ENCODE results near the gene IFITM10.

The IFITM10 gene

DNA sequence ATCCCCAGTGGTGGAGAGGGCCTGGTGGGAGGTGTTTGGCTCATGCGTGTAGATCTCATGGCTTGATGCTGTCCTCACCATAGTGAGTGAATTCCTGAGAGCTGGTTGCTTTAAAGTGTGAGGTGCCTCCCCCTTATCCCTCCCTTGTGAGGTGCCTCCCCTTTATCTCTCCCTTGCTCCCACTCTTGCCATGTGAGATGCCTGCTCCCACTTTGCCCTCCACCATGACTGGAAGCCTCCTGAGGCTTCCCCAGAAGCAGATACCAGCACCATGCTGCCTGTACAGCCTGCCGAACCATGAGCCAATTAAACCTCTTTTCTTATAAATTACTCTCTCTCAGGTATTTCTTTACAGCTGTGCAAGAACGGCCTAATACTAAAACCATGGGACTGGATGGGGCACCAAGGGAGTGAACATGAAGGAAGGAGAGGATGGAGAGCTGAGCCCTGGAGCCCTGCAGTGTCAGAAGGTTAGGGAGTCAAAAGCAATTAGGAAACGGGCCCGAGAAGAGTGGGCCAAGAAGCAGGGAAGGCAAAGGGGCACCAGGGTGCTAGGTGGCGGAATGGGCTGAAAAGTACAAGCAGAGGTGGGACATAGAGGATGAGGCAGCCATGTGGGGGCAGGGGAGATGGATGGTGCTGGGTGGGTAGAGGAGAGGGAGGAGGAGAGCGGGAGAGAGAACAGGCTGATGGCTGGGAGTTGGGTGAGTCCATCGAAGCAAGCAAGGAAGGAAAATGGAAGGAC, 9.4 kb downstream of the IFITM10 start:
- no peak for DNase-seq (ENCODE audit: low read depth)
- no peak overlapping the region for H3K4me3 ChIP-seq (ENCODE audit: low read depth, low read length)
- TF ChIP-seq, protein P1, sequence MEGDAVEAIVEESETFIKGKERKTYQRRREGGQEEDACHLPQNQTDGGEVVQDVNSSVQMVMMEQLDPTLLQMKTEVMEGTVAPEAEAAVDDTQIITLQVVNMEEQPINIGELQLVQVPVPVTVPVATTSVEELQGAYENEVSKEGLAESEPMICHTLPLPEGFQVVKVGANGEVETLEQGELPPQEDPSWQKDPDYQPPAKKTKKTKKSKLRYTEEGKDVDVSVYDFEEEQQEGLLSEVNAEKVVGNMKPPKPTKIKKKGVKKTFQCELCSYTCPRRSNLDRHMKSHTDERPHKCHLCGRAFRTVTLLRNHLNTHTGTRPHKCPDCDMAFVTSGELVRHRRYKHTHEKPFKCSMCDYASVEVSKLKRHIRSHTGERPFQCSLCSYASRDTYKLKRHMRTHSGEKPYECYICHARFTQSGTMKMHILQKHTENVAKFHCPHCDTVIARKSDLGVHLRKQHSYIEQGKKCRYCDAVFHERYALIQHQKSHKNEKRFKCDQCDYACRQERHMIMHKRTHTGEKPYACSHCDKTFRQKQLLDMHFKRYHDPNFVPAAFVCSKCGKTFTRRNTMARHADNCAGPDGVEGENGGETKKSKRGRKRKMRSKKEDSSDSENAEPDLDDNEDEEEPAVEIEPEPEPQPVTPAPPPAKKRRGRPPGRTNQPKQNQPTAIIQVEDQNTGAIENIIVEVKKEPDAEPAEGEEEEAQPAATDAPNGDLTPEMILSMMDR (IDR thresholded peaks at IDR 0.05; ENCODE audit: insufficient read depth, low read depth, low read length, missing control alignments) = no peak

DNA sequence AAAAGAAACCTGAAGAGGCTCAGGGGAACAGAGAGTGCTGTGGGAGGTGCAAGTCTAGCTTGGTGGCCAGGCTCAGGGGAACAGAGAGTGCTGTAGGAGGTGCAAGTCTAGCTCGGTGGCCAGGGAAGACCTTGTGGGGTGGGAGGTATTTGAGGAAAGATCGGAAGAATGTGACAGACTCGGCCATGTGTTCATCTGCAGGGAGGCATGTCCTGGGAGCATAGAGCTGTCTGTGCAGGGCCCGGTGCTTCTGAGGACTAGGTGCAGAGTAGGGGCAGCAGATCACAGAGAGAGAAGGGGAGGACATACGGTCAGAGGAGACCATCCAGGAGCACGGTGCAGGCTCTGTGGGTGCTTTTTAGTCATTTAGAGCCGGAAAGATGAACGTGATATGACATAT, 10.8 kb downstream of the IFITM10 start:
- DNase-seq (ENCODE audit: low read depth) = no peak
- no peak overlapping the region for H3K4me3 ChIP-seq (ENCODE audit: low read depth, low read length)
- TF ChIP-seq, protein P1 (IDR thresholded peaks at IDR 0.05; ENCODE audit: insufficient read depth, low read depth, low read length, missing control alignments) = no peak

DNA sequence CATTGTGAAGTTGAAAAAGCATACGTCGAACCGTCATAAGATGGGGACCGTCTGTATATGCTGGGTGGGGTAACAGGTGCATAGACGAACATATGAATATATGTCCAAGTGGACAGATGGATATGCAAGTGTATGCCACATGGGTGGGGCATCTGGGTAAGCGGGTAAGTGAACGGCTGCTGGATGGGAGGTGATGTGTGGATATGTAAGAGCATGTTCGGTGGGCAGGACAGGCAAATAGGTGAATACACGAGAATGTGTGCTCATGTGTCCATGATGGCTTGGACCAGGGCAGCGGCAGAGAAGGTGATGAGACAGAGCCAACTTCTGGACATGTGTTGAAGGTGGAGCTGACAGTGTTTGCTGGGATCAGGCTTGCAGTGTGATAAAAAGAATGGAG, 12.0 kb downstream of the IFITM10 start:
- no peak overlapping the region for H3K4me3 ChIP-seq (ENCODE audit: low read depth, low read length)
- TF ChIP-seq, protein P1 (IDR thresholded peaks at IDR 0.05; ENCODE audit: insufficient read depth, low read depth, low read length, missing control alignments) = no peak
- DNase-seq (ENCODE audit: low read depth) = no peak

DNA sequence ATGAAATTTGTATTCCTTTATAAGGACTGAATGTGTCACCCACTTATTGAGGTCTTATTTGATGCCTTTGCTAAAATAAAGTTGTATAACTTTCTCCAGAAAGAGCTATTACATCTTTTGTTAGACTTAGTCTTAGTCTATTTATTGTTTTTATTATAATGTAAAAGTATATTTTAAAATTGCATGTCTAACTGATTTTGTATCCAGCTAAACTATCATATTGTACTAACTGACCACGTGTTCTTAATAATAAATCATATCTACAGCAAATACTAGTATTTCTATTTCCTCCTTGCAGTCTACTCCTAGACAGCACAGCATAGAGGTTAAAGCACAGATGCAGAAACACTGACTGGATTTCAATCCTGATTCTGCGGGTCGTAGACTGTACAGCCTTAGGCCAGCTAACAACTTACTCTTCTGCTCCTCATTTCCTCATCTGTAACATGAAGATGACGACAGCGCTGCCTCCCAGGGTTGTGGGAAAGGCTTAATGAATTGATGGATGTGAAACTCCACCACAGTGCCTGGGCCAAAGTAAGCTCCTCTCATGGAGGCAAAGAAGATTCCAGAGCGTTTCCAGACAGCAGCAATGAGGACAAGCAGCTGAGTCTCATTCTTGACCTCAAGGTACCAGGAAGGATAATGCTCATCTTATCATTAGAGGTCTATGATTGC, 13.2 kb downstream of the IFITM10 start:
- DNase-seq (ENCODE audit: low read depth) = no peak
- H3K4me3 ChIP-seq (ENCODE audit: low read depth, low read length) = no peak overlapping the region
- TF ChIP-seq, protein P1 (IDR thresholded peaks at IDR 0.05; ENCODE audit: insufficient read depth, low read depth, low read length, missing control alignments) = no peak

DNA sequence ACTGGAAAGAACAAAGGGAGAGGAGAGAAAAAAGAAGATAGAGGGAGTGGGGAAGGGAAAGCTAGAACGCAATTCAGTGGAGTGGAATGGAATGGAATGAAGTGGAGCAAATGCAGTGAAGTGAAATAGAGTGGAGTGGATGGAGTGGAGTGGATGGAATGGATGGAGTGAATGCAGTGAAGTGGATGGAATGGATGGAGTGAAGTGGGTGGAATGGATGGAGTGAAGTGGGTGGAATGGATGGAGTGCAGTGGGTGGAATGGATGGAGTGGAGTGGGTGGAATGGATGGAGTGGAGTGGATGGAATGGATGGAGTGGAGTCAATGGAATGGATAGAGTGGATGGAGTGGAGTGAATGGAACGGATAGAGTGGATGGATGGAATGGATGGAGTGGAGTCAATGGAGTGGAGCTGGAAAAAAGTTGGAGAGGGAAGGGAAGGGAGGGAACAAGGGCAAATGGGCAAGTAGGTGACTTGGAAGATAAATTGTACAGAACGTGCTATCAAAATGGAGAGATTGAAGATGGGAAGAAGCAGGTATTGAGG, 13.9 kb downstream of the IFITM10 start:
- TF ChIP-seq, protein P1 (IDR thresholded peaks at IDR 0.05; ENCODE audit: insufficient read depth, low read depth, low read length, missing control alignments) = no peak
- no peak overlapping the region for H3K4me3 ChIP-seq (ENCODE audit: low read depth, low read length)
- no peak for DNase-seq (ENCODE audit: low read depth)

DNA sequence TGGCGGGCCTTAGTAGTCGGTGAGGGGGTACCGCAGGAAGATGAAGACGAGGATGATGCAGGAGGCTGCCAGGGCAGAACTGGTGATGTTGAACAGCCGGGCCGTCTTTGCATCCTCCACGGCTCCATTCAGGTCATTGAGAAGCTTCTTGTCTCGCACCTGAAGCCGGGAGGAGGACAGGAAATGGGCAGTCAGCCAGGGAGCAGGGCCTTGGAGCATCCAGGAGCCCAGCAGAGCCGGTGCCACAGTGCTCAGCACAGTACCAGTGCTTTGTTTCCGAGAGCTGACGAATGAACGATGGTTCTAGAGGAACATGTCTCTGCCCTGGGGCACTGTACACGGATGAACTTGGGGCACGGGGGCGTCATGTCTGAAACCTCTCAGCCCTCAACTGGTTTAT, 15.1 kb downstream of the IFITM10 start:
- H3K4me3 ChIP-seq (ENCODE audit: low read depth, low read length) = no peak overlapping the region
- TF ChIP-seq, protein P1 (IDR thresholded peaks at IDR 0.05; ENCODE audit: insufficient read depth, low read depth, low read length, missing control alignments) = no peak
- DNase-seq (ENCODE audit: low read depth) = no peak
